Motor neuron (in vitro differentiated cells): ENCODE results near the gene PDE8A. TPM values are rescaled to one million over a fixed set of nuclear protein-coding genes. Genes with fewer than 3 reads are reported as not detected.
"Not testable (repeated sequence)": the region's sequence is repeated elsewhere in the genome, so short reads cannot be mapped to it uniquely, and the experiment has no call there.

Experiments
- ATAC-seq, 8 experiments: fragments of 200-7000 bp; cut with Tn5 transposase; replicated peaks in 6 of 8; 2 replicates each; pipeline ENCODE4 v1.8.0; 2021; ENCODE audit warnings: mild to moderate bottlenecking in 8 of 8, moderate library complexity in 8 of 8
- H3K27ac ChIP-seq, 2 donors: fragments of 250-450 bp; sonication (Bioruptor Pico); 2 replicates each; pipeline ENCODE4 v1.9.0; 2021; ENCODE audit warnings: antibody characterized with exemption in 2 of 2, mild to moderate bottlenecking in 2 of 2, moderate library complexity in 1 of 2
- H3K4me1 ChIP-seq, 2 donors: fragments of 250-450 bp; sonication (Bioruptor Pico); replicated peaks in 1 of 2; 2 replicates each; pipeline ENCODE4 v1.6.1; 2021; ENCODE audit warnings: antibody characterized with exemption in 2 of 2, mild to moderate bottlenecking in 2 of 2, moderate library complexity in 1 of 2
- H3K4me3 ChIP-seq, 5 donors: fragments of 250-450 bp; sonication (Bioruptor Pico); 2 replicates each; pipeline ENCODE4 v1.9.0; 2021; ENCODE audit warnings: antibody characterized with exemption in 5 of 5, mild to moderate bottlenecking in 5 of 5, moderate library complexity in 4 of 5
- WGBS, 10 experiments: fragments of 450-650 bp; shearing (Covaris generic); methylation state at CpG; one replicate each; pipeline ENCODE4 v1.0.0; 2022; 5-methylcytosine and 5-hydroxymethylcytosine counted together
- in situ Hi-C, 9 experiments: fragments of 400-800 bp; cut with MboI; loops; one replicate each; pipeline ENCODE4 v1.15.0; 2021; ENCODE audit warnings: low sequenced_read_pairs in 9 of 9, low pct_unique_long_range_greater_than_20kb in 2 of 9; ENCODE audit not compliant: unreplicated experiment in 9 of 9
- total RNA-seq, 8 experiments: library from RNA; unstranded; fragments of 300-600 nt; gene quantifications; 2 replicates each; pipeline versions ENCODE4 v1.2.3 to v1.2.4, GENCODE V29; 2022

Gene PDE8A
- total RNA-seq, 8 experiments from 2014 or later = 6.2 to 81.4 (median 28.2) TPM

- 0 to 70% (median 0%) methylated on average over 1 to 13 of the region's 46 CpGs; no CpG with 5 or more reads in 2 of the 10 experiments for WGBS, 10 experiments
- Histone ChIP-seq H3K4me1 (peaks cover 0 to 3% of the 10 kb centered on the region in 2 donors), H3K4me3 (peak overlapping the region; percentile 53 to 91 (median 61)), H3K27ac (no peak overlapping the region)
- in situ Hi-C loops = no loop called here
- ATAC-seq = no peak
These were observed 755 bp downstream of the PDE8A start for GRCh38 chr15:84982301-84982920.

- in situ Hi-C loops = no loop called here
- no peak overlapping the region for H3K27ac ChIP-seq
These were observed 1.6 kb downstream of the PDE8A start for GRCh38 chr15:84983294-84983693.

GRCh38 chr15:84983711-84984110, 2.1 kb downstream of the PDE8A start:
- in situ Hi-C loops = no loop called here
- no peak overlapping the region for H3K4me3 ChIP-seq
- H3K4me1 ChIP-seq = peaks cover 0 to 3% of the 10 kb centered on the region in 2 donors
- 36 to 83% (median 67%) methylated on average over 2 of the region's 2 CpGs; no CpG with 5 or more reads in 4 of the 10 experiments for WGBS, 10 experiments
- H3K27ac ChIP-seq = no peak overlapping the region
- ATAC-seq = no peak

More at GRCh38 chr15:84983294-84983693, 1.6 kb downstream of the PDE8A start:
- ATAC-seq = no peak
- peak overlapping the region in 1 of 5 donors; percentile 91 for H3K4me3 ChIP-seq
- 0 to 68% (median 25%) methylated on average over 2 to 4 of the region's 4 CpGs; no CpG with 5 or more reads in 1 of the 10 experiments for WGBS, 10 experiments
- H3K4me1 ChIP-seq = peaks cover 0 to 3% of the 10 kb centered on the region in 2 donors

- H3K4me1 ChIP-seq = peaks cover 0 to 3% of the 10 kb centered on the region in 2 donors
- ATAC-seq = no peak
- H3K27ac ChIP-seq = no peak overlapping the region
- no peak overlapping the region for H3K4me3 ChIP-seq
- 68 to 95% (median 75%) methylated on average over 1 to 2 of the region's 2 CpGs; no CpG with 5 or more reads in 1 of the 10 experiments for WGBS, 10 experiments
- in situ Hi-C loops = no loop called here
These were observed 3.5 kb downstream of the PDE8A start for GRCh38 chr15:84985158-84985557.

- H3K27ac ChIP-seq, H3K4me1 ChIP-seq, H3K4me3 ChIP-seq, in situ Hi-C loops, ATAC-seq: not testable (repeated sequence)
- 87 to 100% (median 99%) methylated on average over 1 to 8 of the region's 9 CpGs; no CpG with 5 or more reads in 2 of the 10 experiments for WGBS, 10 experiments
These were observed 5.7 kb downstream of the PDE8A start for GRCh38 chr15:84987351-84987750.

GRCh38 chr15:84987949-84988624, 6.4 kb downstream of the PDE8A start:
- in situ Hi-C loops = no loop called here
- Histone ChIP-seq H3K4me3 (no peak overlapping the region), H3K27ac (no peak overlapping the region), H3K4me1 (no peaks in the 10 kb centered on the region)
- 83 to 100% (median 100%) methylated on average over 1 to 3 of the region's 3 CpGs; no CpG with 5 or more reads in 5 of the 10 experiments for WGBS, 10 experiments
- no peak for ATAC-seq

GRCh38 chr15:84988909-84989644, 7.4 kb downstream of the PDE8A start:
- Histone ChIP-seq H3K27ac (no peak overlapping the region), H3K4me1 (no peaks in the 10 kb centered on the region), H3K4me3 (no peak overlapping the region)
- WGBS, 10 experiments = 64 to 100% (median 95%) methylated on average over 1 to 2 of the region's 2 CpGs; no CpG with 5 or more reads in 4 of the 10 experiments
- ATAC-seq = no peak
- in situ Hi-C loops = no loop called here

- in situ Hi-C loops = no loop called here
- WGBS, 10 experiments = 0 to 100% (median 43%) methylated on average over 1 of the region's 1 CpG; no CpG with 5 or more reads in 2 of the 10 experiments
- ATAC-seq = peak in 3 of 8 experiments; percentile 18 to 59 (median 58)
These were observed 8.9 kb downstream of the PDE8A start for GRCh38 chr15:84990507-84990906.

GRCh38 chr15:84991014-84991712, 9.5 kb downstream of the PDE8A start:
- ATAC-seq = peak in 3 of 8 experiments; percentile 56 to 67 (median 59)
- in situ Hi-C loops = no loop called here
- Histone ChIP-seq H3K4me3 (no peak overlapping the region), H3K27ac (no peak overlapping the region), H3K4me1 (no peaks in the 10 kb centered on the region)
- WGBS, 10 experiments = 29 to 88% (median 68%) methylated on average over 2 to 4 of the region's 4 CpGs

More at GRCh38 chr15:84990507-84990906, 8.9 kb downstream of the PDE8A start:
- no peak overlapping the region for H3K4me3 ChIP-seq
- H3K27ac ChIP-seq = no peak overlapping the region
- no peaks in the 10 kb centered on the region for H3K4me1 ChIP-seq

GRCh38 chr15:84992157-84992944, 10.7 kb downstream of the PDE8A start:
- no peak overlapping the region for H3K27ac ChIP-seq
- no peak overlapping the region for H3K4me3 ChIP-seq
- H3K4me1 ChIP-seq = no peaks in the 10 kb centered on the region
- 39 to 100% (median 88%) methylated on average over 1 to 4 of the region's 4 CpGs; no CpG with 5 or more reads in 1 of the 10 experiments for WGBS, 10 experiments
- ATAC-seq = peak in 3 of 8 experiments; percentile 20 to 63 (median 54)
- in situ Hi-C loops = no loop called here

- in situ Hi-C loops = no loop called here
- no peak for ATAC-seq
- no peaks in the 10 kb centered on the region for H3K4me1 ChIP-seq
These were observed 14.4 kb downstream of the PDE8A start for GRCh38 chr15:84996055-84996454.

GRCh38 chr15:84996714-84997113, 15.1 kb downstream of the PDE8A start:
- H3K27ac ChIP-seq, ATAC-seq, in situ Hi-C loops, H3K4me1 ChIP-seq, H3K4me3 ChIP-seq: not testable (repeated sequence)
- 77 to 100% (median 86%) methylated on average over 2 to 5 of the region's 5 CpGs; no CpG with 5 or more reads in 3 of the 10 experiments for WGBS, 10 experiments

More at GRCh38 chr15:84996055-84996454, 14.4 kb downstream of the PDE8A start:
- no peak overlapping the region for H3K4me3 ChIP-seq
- 89 to 100% (median 100%) methylated on average over 1 of the region's 1 CpG; no CpG with 5 or more reads in 4 of the 10 experiments for WGBS, 10 experiments
- no peak overlapping the region for H3K27ac ChIP-seq
